ENCODE results near the gene UNC13B. TPM values are rescaled to one million over a fixed set of nuclear protein-coding genes. Genes with fewer than 3 reads are reported as not detected.

UNC13B gene
- polyA plus RNA-seq, 1 donor, result 20.5 TPM

- DNase-seq (ENCODE audit: low read depth), result no peak
Measured at GRCh38 chr9:35277628-35278359, 116.0 kb downstream of the UNC13B start.

- DNase-seq (ENCODE audit: low read depth), result no peak
Measured at GRCh38 chr9:35279946-35280345, 118.1 kb downstream of the UNC13B start.

DNA sequence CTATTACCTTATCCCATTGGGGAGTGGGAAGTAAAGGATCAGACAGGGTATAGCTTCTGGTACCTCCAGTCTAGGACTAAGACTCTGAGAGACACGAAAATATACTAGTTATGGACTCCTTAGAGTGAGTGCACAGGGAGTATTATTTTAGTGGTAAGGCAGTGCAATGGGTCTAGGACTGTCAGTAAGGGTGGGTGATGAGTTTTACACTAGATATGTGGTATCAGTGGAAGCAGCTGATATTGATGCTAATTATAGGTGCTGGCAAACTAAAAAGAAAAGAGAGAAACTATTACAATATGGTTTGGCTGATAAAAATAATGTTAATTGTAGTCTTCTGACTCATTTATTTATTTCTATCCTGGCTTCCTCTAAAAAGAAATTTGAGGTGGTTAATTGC is 118.6 kb downstream of the UNC13B start:
- DNase-seq (ENCODE audit: low read depth), result no peak

GRCh38 chr9:35285731-35286130 is 123.9 kb downstream of the UNC13B start:
- DNase-seq (ENCODE audit: low read depth), result no peak

DNA sequence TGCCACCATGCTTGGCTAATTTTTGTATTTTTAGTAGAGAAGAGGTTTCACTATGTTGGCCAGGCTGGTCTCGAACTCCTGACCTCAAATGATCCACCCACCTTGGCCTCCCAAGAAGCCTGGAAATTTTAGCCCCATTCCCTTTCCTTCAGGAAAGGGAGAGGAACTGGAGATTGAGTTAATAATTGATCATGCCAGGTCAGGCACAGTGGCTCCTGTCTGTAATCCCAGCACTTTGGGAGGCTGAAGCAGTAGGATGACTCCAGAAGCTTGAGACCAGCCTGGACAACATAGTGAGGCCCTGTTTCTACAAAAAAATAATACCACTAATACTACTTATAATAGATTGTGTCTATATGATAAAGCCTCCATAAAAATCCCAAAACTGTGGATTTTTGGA is 124.6 kb downstream of the UNC13B start:
- DNase-seq (ENCODE audit: low read depth), result no peak

DNA sequence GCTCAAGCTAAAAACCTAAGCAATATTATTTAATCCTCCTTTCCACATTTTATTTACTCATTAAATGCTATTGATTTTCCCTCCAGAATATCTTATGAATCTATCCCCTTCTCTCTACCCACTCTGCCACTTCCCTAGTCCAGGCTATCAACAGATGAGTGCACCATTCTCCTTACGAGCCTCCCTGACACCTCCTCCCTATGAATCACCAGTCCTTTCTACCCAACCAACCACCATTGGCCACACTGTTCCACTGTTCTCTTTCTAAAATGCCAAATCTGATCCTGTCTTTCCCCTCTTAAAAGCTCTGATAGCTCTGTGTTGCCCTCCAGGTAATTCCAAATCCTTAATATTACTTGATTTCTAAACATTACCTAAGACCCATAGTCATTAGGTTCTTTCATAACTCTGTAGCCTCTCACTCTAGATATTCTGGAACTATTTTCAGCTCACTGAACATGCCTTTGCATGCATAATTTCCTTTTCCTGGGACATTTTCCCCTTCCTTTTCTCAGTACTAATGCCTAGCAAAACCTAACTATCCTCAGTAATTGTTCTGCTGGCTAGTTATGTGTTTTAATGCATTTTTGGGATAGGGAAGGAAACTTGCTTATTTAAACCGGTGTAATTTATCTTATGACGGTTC is 126.3 kb downstream of the UNC13B start:
- no peak for DNase-seq (ENCODE audit: low read depth)

GRCh38 chr9:35288778-35289177 is 127.0 kb downstream of the UNC13B start:
- no peak for DNase-seq (ENCODE audit: low read depth)

DNA sequence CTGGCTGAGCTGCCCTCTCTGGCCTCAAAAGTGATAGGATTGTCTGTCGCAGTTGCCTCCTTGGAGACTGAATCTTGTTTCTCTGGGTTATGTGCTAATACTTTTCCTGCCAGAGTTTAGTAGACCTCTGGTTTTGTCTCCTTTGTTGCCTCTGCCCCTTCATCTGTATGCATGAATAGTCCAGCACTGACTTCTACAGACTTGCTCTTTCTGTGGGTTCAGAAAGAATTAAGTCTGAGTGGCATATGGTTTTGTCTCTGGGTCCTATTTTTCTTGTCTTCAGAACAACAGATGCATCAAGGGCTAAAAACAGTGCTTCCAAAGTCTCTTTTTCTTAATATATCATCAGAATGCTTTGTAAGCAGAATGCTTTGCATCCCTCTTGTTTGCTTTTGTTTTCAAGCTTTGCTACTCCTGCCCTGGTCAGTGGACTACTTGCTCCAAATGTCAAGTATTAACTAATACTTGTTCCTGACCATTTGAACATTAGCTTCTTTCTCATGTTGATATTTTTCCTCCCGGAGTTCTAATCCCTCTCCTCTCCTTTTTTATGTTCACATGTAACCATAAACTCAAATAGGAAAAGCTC is 131.7 kb downstream of the UNC13B start:
- no peak for DNase-seq (ENCODE audit: low read depth)

DNA sequence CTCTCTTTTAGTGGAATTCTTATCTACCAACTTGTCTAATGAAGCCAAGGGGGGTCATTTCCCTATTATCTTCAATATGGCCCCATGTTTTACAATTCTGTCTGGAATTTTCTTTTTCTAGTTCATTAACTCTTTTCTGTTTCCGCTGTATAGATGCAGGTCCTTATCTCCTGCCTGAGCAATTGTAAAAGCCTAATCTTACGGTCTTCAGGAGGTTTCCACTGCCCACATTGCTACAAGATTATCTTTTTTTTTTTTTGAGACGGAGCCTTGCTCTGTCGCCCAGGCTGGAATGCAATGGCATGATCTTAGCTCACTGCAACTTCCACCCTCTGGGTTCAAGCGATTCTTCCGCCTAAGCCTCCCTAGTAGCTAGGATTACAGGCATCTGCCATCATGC is 132.3 kb downstream of the UNC13B start:
- DNase-seq (ENCODE audit: low read depth), result no peak

- no peak for DNase-seq (ENCODE audit: low read depth)
Measured at GRCh38 chr9:35294556-35294955, 132.7 kb downstream of the UNC13B start.

GRCh38 chr9:35295369-35296036 is 133.7 kb downstream of the UNC13B start:
- DNase-seq (ENCODE audit: low read depth), result no peak

- DNase-seq (ENCODE audit: low read depth), result no peak
Measured at GRCh38 chr9:35303567-35303966, 141.8 kb downstream of the UNC13B start.

GRCh38 chr9:35306283-35306682 is 144.5 kb downstream of the UNC13B start:
- no peak for DNase-seq (ENCODE audit: low read depth)

GRCh38 chr9:35308316-35308715 is 146.5 kb downstream of the UNC13B start:
- DNase-seq (ENCODE audit: low read depth), result no peak

GRCh38 chr9:35311891-35312639 is 150.3 kb downstream of the UNC13B start:
- DNase-seq (ENCODE audit: low read depth), result no peak

- no peak for DNase-seq (ENCODE audit: low read depth)
Measured at GRCh38 chr9:35313460-35313859, 151.7 kb downstream of the UNC13B start.

- no peak for DNase-seq (ENCODE audit: low read depth)
Measured at GRCh38 chr9:35313916-35314315, 152.1 kb downstream of the UNC13B start.

DNA sequence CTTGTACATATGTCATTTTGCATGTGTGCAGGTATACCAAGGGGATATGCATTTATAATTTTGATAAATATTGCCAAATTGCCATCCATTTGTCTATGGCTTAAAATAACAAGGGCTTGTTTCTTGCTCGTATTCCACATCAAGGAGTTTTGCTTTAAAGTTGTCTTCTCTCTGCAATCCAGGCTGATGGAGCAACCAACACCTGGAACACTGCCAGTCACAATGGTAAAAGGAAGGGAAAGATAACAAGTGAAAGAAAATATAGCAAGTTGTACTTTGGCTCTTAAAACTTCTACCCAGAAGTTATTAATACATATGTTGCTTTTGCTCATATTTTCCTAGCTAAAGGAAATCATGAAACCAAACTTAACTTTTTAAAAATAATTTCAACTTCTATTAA is 156.9 kb downstream of the UNC13B start:
- no peak for DNase-seq (ENCODE audit: low read depth)

GRCh38 chr9:35322075-35322885 is 160.5 kb downstream of the UNC13B start:
- no peak for DNase-seq (ENCODE audit: low read depth)

DNA sequence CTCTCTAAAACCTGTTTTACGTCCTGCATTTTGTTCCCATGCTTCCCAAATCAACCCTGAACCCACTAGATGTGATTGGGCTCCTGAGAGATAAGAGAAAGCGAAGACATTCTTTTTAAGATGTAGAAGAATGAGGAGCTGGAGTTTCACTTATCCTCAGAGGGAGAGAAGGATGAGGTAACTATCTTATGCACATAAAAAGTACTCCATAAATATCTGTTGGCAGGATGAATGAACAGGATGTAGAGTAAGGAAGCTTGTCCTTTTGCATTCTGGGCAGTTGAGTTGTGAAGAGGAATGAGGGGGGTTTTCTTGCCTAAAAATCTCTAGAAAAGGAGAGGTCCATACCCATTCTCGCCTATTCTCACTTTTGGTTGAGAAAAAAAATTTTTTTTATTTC is 163.2 kb downstream of the UNC13B start:
- no peak for DNase-seq (ENCODE audit: low read depth)

GRCh38 chr9:35333551-35333950 is 171.7 kb downstream of the UNC13B start:
- DNase-seq (ENCODE audit: low read depth), result no peak
